MM.1S (cell line): ENCODE results near the gene PRR20E.

ENCODE experiments used
- CTCF ChIP-seq: fragments of 300-600 bp; sonication (generic); IDR thresholded peaks from 2 replicates; pipeline ENCODE4 v1.5.1; 2016; ENCODE audit warnings: antibody characterized with exemption, low read length, mixed read lengths
- EZH2 ChIP-seq: fragments of 300-600 bp; sonication (generic); optimal IDR thresholded peaks from 2 replicates; pipeline ENCODE3; 2017; ENCODE audit warnings: low read depth, mild to moderate bottlenecking, antibody characterized with exemption, low read length, mixed read lengths
- EZH2phosphoT487 ChIP-seq: fragments of 300-600 bp; sonication (generic); IDR thresholded peaks from 2 replicates; pipeline ENCODE4 v1.6.1; 2018; ENCODE audit warnings: antibody characterized with exemption, low read length

GRCh38 chr13:57137585-57137984, 29.4 kb upstream of the PRR20E start:
- no peak for TF ChIP-seq CTCF
- no peak for TF ChIP-seq EZH2
- no peak for TF ChIP-seq EZH2phosphoT487
